T-cell (primary cell): ENCODE results near the gene UNCX. TPM values are rescaled to one million over a fixed set of nuclear protein-coding genes. Genes with fewer than 3 reads are reported as not detected.
"Not testable (repeated sequence)": the region's sequence is repeated elsewhere in the genome, so short reads cannot be mapped to it uniquely, and the experiment has no call there.

ENCODE experiments used
- ATAC-seq, 4 experiments: fragments of 200-7000 bp in 3 of 4; fragments of 150-1000 bp in 1 of 4; cut with Tn5 transposase; replicated peaks in 1 of 4; 1 replicate in 3 of 4; 2 replicates in 1 of 4; pipeline ENCODE4 v1.10.0; 2021; ENCODE audit warnings: moderate library complexity in 3 of 4, mild to moderate bottlenecking in 2 of 4, moderate number of reproducible peaks in 1 of 4
- CTCF ChIA-PET, 2 donors: fragments of 300-600 bp; sonication (Branson Sonifier 250); formaldehyde crosslinking; loops; one replicate each; lab custom pipeline; 2022; ENCODE audit warnings: antibody characterized with exemption in 2 of 2; lab: Charles Lee
- POLR2A ChIA-PET, 2 donors: fragments of 300-600 bp; sonication (Branson Sonifier 250); formaldehyde crosslinking; loops; one replicate each; lab custom pipeline; 2022; ENCODE audit warnings: antibody characterized with exemption in 2 of 2; lab: Charles Lee
- DNase-seq, 35 experiments: peaks; one replicate each; pipeline versions ENCODE4 v3.0.0 to v3.0.0-alpha.2; 2013 to 2023
- H3K27ac ChIP-seq: one replicate; pipeline ENCODE4 v1.5.1; 2013; ENCODE audit warnings: low read length
- H3K27me3 ChIP-seq, 2 experiments: replicated peaks in 1 of 2; 1 replicate in 1 of 2; 2 replicates in 1 of 2; pipeline versions ENCODE4 v1.6.1 to v1.7.0; 2013; ENCODE audit warnings: low read length in 1 of 2, mixed read lengths in 1 of 2; ENCODE audit not compliant: control insufficient read depth in 2 of 2, insufficient read depth in 2 of 2; ENCODE audit errors: extremely low read depth in 1 of 2
- H3K36me3 ChIP-seq, 2 donors: 1 replicate in 1 of 2; 2 replicates in 1 of 2; pipeline versions ENCODE4 v1.6.1 to v1.7.0; 2013; ENCODE audit warnings: low read length in 1 of 2; ENCODE audit not compliant: control insufficient read depth in 2 of 2, insufficient read depth in 1 of 2; ENCODE audit errors: extremely low read depth in 1 of 2
- H3K4me1 ChIP-seq, 2 experiments: 1 replicate in 1 of 2; 2 replicates in 1 of 2; pipeline versions ENCODE4 v1.6.1 to v1.7.0; 2013; ENCODE audit warnings: low read length in 2 of 2, mixed read lengths in 1 of 2; ENCODE audit not compliant: insufficient read depth in 2 of 2, control insufficient read depth in 1 of 2; ENCODE audit errors: extremely low read depth in 1 of 2
- H3K4me3 ChIP-seq, 2 donors: 1 replicate in 1 of 2; 2 replicates in 1 of 2; pipeline versions ENCODE4 v1.5.1 to v1.7.0; 2013; ENCODE audit warnings: mild to moderate bottlenecking in 2 of 2, low read length in 1 of 2, moderate library complexity in 1 of 2; ENCODE audit not compliant: control insufficient read depth in 1 of 2; ENCODE audit errors: extremely low read depth in 1 of 2
- H3K9me3 ChIP-seq: 2 replicates; pipeline ENCODE4 v1.7.0; 2013
- H3K27ac Mint-ChIP-seq, 2 donors: one replicate each; pipeline ENCODE4 v1.8.0; 2020 to 2021; ENCODE audit warnings: mild to moderate bottlenecking in 2 of 2, mixed read lengths in 2 of 2
- H3K27me3 Mint-ChIP-seq, 2 donors: one replicate each; pipeline ENCODE4 v1.8.0; 2021 to 2022; ENCODE audit warnings: mixed read lengths in 2 of 2
- H3K36me3 Mint-ChIP-seq: one replicate; pipeline ENCODE4 v1.8.0; 2021; ENCODE audit warnings: mixed read lengths
- H3K4me1 Mint-ChIP-seq, 3 donors: one replicate each; pipeline ENCODE4 v1.8.0; 2020 to 2022; ENCODE audit warnings: mixed read lengths in 3 of 3, mild to moderate bottlenecking in 1 of 3
- H3K4me3 Mint-ChIP-seq, 3 donors: one replicate each; pipeline ENCODE4 v1.8.0; 2020 to 2022; ENCODE audit warnings: mild to moderate bottlenecking in 3 of 3, mixed read lengths in 3 of 3, moderate library complexity in 3 of 3
- H3K9me3 Mint-ChIP-seq, 3 donors: one replicate each; pipeline ENCODE4 v1.8.0; 2020 to 2022; ENCODE audit warnings: mixed read lengths in 3 of 3
- WGBS: methylation state at CpG from one replicate; pipeline ENCODE4 v1.1.5; 2013; ENCODE audit warnings: missing lambda C conversion rate; ENCODE audit not compliant: insufficient coverage; 5-methylcytosine and 5-hydroxymethylcytosine counted together
- total RNA-seq, 35 experiments: library from RNA in 6 of 35; stranded (reverse) in 6 of 35; fragments of 120-200 nt in 1 of 35; gene quantifications; one replicate each; pipeline versions ENCODE4 v1.2.1 to v1.2.4 and lab custom pipeline; 2013 to 2026

UNCX gene
- total RNA-seq, 5 donors from 2014 or later (not counting 1 experiment from before 2014, with no cell fraction given), result not detected

GRCh38 chr7:1202914-1203313, 29.8 kb upstream of the UNCX start:
- H3K27me3 ChIP-seq, result peaks cover 0 to 28% of the 10 kb centered on the region in 2 experiments
- H3K4me1 ChIP-seq, H3K4me3 ChIP-seq, H3K27ac ChIP-seq, DNase-seq, H3K36me3 Mint-ChIP-seq, H3K4me1 Mint-ChIP-seq, H3K4me3 Mint-ChIP-seq, ATAC-seq, H3K9me3 ChIP-seq, POLR2A ChIA-PET, H3K9me3 Mint-ChIP-seq, H3K27ac Mint-ChIP-seq, H3K36me3 ChIP-seq: not testable (repeated sequence)
- CTCF ChIA-PET, result interaction anchor here in 1 of 2 donors (0.7 kb wide), 1 partner anchor 248 kb away, joined by 4 read pairs; no protein-coding TSS in a partner anchor
- WGBS, result no CpG with 5 or more reads among the region's 6 CpGs
- H3K27me3 Mint-ChIP-seq, result peaks cover 10 to 12% of the 10 kb centered on the region in 2 donors

GRCh38 chr7:1204460-1205140, 28.1 kb upstream of the UNCX start:
- H3K4me3 ChIP-seq, result no peak overlapping the region
- H3K27ac Mint-ChIP-seq, result no peak overlapping the region
- H3K27me3 ChIP-seq, result peaks cover 0 to 36% of the 10 kb centered on the region in 2 experiments
- no peaks in the 10 kb centered on the region for H3K36me3 Mint-ChIP-seq
- ATAC-seq, result no peak
- no peaks in the 10 kb centered on the region for H3K4me1 Mint-ChIP-seq
- CTCF ChIA-PET, result no interaction called here
- no peak for DNase-seq
- H3K27me3 Mint-ChIP-seq, result peaks cover 20 to 23% of the 10 kb centered on the region in 2 donors
- H3K4me3 Mint-ChIP-seq, result no peak overlapping the region
- no peaks in the 10 kb centered on the region for H3K36me3 ChIP-seq
- WGBS, result 63% methylated on average over 7 of the region's 19 CpGs
- H3K9me3 ChIP-seq, result no peaks in the 10 kb centered on the region
- no peaks in the 10 kb centered on the region for H3K9me3 Mint-ChIP-seq
- POLR2A ChIA-PET, result no interaction called here
- H3K4me1 ChIP-seq, result no peaks in the 10 kb centered on the region
- H3K27ac ChIP-seq, result no peak overlapping the region

GRCh38 chr7:1205742-1206141, 26.9 kb upstream of the UNCX start:
- H3K9me3 ChIP-seq, DNase-seq, ATAC-seq, H3K27ac Mint-ChIP-seq, POLR2A ChIA-PET, CTCF ChIA-PET, H3K4me3 ChIP-seq, H3K27ac ChIP-seq, H3K36me3 Mint-ChIP-seq, H3K4me3 Mint-ChIP-seq, H3K4me1 ChIP-seq, H3K9me3 Mint-ChIP-seq, H3K4me1 Mint-ChIP-seq, H3K36me3 ChIP-seq: not testable (repeated sequence)
- 87% methylated on average over 6 of the region's 7 CpGs for WGBS
- H3K27me3 Mint-ChIP-seq, result peaks cover 26 to 34% of the 10 kb centered on the region in 2 donors
- H3K27me3 ChIP-seq, result peaks cover 0 to 38% of the 10 kb centered on the region in 2 experiments

- H3K4me1 Mint-ChIP-seq, result no peaks in the 10 kb centered on the region
- CTCF ChIA-PET, result no interaction called here
- DNase-seq (no peak), ATAC-seq (no peak)
- H3K27ac Mint-ChIP-seq, result no peak overlapping the region
- Histone ChIP-seq H3K36me3 (no peaks in the 10 kb centered on the region), H3K4me1 (no peaks in the 10 kb centered on the region), H3K27me3 (peaks cover 2 to 45% of the 10 kb centered on the region in 2 experiments), H3K4me3 (no peak overlapping the region), H3K9me3 (no peaks in the 10 kb centered on the region), H3K27ac (no peak overlapping the region)
- H3K9me3 Mint-ChIP-seq, result no peaks in the 10 kb centered on the region
- H3K4me3 Mint-ChIP-seq, result no peak overlapping the region
- 80% methylated on average over 14 of the region's 14 CpGs for WGBS
- POLR2A ChIA-PET, result no interaction called here
- H3K36me3 Mint-ChIP-seq, result no peaks in the 10 kb centered on the region
- H3K27me3 Mint-ChIP-seq, result peaks cover 31 to 42% of the 10 kb centered on the region in 2 donors
Measured at GRCh38 chr7:1209097-1209496, 23.6 kb upstream of the UNCX start.

- Mint-ChIP-seq H3K36me3 (no peaks in the 10 kb centered on the region), H3K27ac (peak overlapping the region in 1 of 2 donors; percentile 7), H3K4me1 (no peaks in the 10 kb centered on the region), H3K4me3 (no peak overlapping the region), H3K27me3 (peaks cover 31 to 47% of the 10 kb centered on the region in 2 donors), H3K9me3 (no peaks in the 10 kb centered on the region)
- POLR2A ChIA-PET, result interaction anchor here in 1 of 2 donors (0.7 kb wide), 1 partner anchor 66 kb away, joined by 5 read pairs; no protein-coding TSS in a partner anchor
- Histone ChIP-seq H3K27me3 (peaks cover 2 to 48% of the 10 kb centered on the region in 2 experiments), H3K9me3 (no peaks in the 10 kb centered on the region), H3K4me1 (no peaks in the 10 kb centered on the region), H3K4me3 (no peak overlapping the region), H3K27ac (no peak overlapping the region), H3K36me3 (no peaks in the 10 kb centered on the region)
- DNase-seq, result no peak
- CTCF ChIA-PET, result no interaction called here
- whole genome bisulfite sequencing, result 28% methylated on average over 13 of the region's 18 CpGs
- no peak for ATAC-seq
Measured at GRCh38 chr7:1210321-1210978, 22.2 kb upstream of the UNCX start.

- WGBS, result 55% methylated on average over 35 of the region's 35 CpGs
- H3K4me3 ChIP-seq, result no peak overlapping the region
- ChIA-PET POLR2A (no interaction called here), CTCF (no interaction called here)
- H3K4me1 ChIP-seq, result no peaks in the 10 kb centered on the region
- ATAC-seq, result no peak
- no peaks in the 10 kb centered on the region for H3K9me3 Mint-ChIP-seq
- no peak for DNase-seq
- H3K27me3 Mint-ChIP-seq, result peaks cover 28 to 47% of the 10 kb centered on the region in 2 donors
- no peak overlapping the region for H3K27ac Mint-ChIP-seq
- H3K4me1 Mint-ChIP-seq, result no peaks in the 10 kb centered on the region
- H3K36me3 ChIP-seq, result no peaks in the 10 kb centered on the region
- no peak overlapping the region for H3K4me3 Mint-ChIP-seq
- no peaks in the 10 kb centered on the region for H3K36me3 Mint-ChIP-seq
- peaks cover 2 to 49% of the 10 kb centered on the region in 2 experiments for H3K27me3 ChIP-seq
- H3K27ac ChIP-seq, result no peak overlapping the region
- H3K9me3 ChIP-seq, result no peaks in the 10 kb centered on the region
Measured at GRCh38 chr7:1210979-1211608, 21.6 kb upstream of the UNCX start.
